ACC112 (cell line): ENCODE data around the gene SERINC5.
"Not testable (repeated sequence)": the region's sequence is repeated elsewhere in the genome, so short reads cannot be mapped to it uniquely, and the experiment has no call there.

Experiments used
- H2AFZ ChIP-seq: fragments of 200-600 bp; sonication (generic); one replicate; pipeline ENCODE4 v1.6.0; 2017; ENCODE audit warnings: antibody characterized with exemption, low read length; ENCODE audit not compliant: unreplicated experiment
- H3K27ac ChIP-seq: fragments of 200-600 bp; sonication (generic); 2 replicates; pipeline ENCODE4 v1.5.1; 2014; ENCODE audit warnings: low read depth, mild to moderate bottlenecking, antibody characterized with exemption, low read length, moderate library complexity
- H3K27me3 ChIP-seq: fragments of 200-600 bp; sonication (generic); 2 replicates; pipeline ENCODE4 v1.6.1; 2014; ENCODE audit warnings: mild to moderate bottlenecking, antibody characterized with exemption, low read length, moderate library complexity, mixed read lengths; ENCODE audit not compliant: insufficient read depth
- H3K36me3 ChIP-seq: fragments of 200-600 bp; sonication (generic); 2 replicates; pipeline ENCODE4 v1.6.1; 2016; ENCODE audit warnings: mild to moderate bottlenecking, antibody characterized with exemption, low read length, moderate library complexity, mixed read lengths; ENCODE audit not compliant: insufficient read depth
- H3K4me1 ChIP-seq: fragments of 200-600 bp; sonication (generic); one replicate; pipeline ENCODE4 v1.6.1; 2016; ENCODE audit warnings: low read length, mixed read lengths; ENCODE audit not compliant: insufficient read depth, unreplicated experiment, control insufficient read depth
- H3K4me3 ChIP-seq: fragments of 200-600 bp; sonication (generic); 2 replicates; pipeline ENCODE4 v1.5.1; 2014; ENCODE audit warnings: mild to moderate bottlenecking, low read depth, low read length
- H3K79me2 ChIP-seq: fragments of 200-600 bp; sonication (generic); one replicate; pipeline ENCODE4 v1.6.0; 2016; ENCODE audit warnings: low read length; ENCODE audit not compliant: control insufficient read depth, unreplicated experiment, insufficient read depth

SERINC5 gene

DNA sequence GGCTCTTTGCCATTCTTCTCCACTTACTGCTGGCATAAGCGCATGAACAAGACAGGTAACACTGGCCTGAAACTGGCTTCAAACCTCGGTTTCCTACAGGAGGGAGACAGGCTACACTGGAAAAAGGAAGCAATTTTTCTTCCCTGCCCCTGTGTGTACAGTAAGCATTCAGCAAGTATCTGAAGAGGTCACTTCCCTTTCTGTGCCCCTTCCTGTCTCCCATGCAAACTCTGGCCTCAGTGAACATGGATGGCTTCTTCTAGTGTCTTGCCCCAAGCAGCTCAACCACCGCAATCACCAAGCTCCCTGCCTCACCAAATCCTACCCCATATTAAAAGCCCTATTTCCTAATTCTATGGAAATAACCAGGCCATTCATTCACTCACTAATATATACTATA, 42.4 kb downstream of the SERINC5 start:
- Histone ChIP-seq H3K4me3 (no peak overlapping the region), H2AFZ (no peak overlapping the region), H3K27me3 (no peaks in the 10 kb centered on the region), H3K4me1 (peaks cover 4% of the 10 kb centered on the region), H3K79me2 (no peaks in the 10 kb centered on the region), H3K27ac (no peak overlapping the region), H3K36me3 (no peaks in the 10 kb centered on the region)

DNA sequence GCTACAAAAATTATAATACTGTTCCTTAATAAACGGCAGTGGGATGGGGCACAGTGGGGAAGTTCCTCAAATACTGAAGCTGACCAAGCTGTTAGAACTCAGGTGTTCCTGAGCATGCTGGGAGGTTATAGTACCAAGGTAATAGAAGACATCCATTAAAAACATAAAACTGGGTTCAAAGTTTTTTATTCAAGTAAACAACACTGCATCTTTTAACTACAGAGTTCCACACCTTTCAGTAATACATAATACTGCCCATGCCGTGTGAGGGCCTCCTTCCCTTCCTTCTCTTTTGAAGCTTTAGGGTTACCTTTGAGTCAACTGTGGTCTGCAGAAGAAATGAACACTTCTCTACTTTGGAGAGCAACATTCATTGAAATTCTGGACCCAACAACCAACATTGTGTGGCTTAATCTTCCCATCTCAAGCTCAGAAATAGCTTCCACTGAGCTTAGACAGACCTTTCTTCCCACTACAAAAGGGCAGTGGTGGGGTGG, 43.6 kb downstream of the SERINC5 start:
- H2AFZ ChIP-seq = no peak overlapping the region
- no peak overlapping the region for H3K4me3 ChIP-seq
- no peaks in the 10 kb centered on the region for H3K79me2 ChIP-seq
- no peaks in the 10 kb centered on the region for H3K27me3 ChIP-seq
- H3K27ac ChIP-seq = no peak overlapping the region
- H3K4me1 ChIP-seq = peaks cover 4% of the 10 kb centered on the region
- H3K36me3 ChIP-seq = no peaks in the 10 kb centered on the region

DNA sequence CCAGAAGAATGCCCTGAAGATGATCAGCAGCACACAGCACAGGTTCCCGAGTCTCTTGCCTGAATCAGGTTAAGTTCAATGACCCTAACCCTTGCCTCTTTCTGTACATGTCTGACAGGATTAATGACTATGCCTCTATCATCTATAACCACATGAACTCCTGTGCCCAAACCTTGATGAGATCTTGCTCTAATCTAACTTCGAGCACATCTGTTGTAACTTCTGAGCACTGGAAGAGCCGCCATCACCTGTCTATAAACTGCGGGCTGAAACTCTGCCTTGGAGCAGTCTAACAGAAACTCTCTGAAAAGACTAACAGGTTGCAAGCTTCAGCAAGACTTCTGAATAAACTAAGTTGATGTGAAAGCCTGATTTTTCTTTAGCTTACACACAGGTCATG, 44.5 kb downstream of the SERINC5 start:
- Histone ChIP-seq H2AFZ (no peak overlapping the region), H3K4me3 (no peak overlapping the region), H3K4me1 (peaks cover 4% of the 10 kb centered on the region), H3K36me3 (no peaks in the 10 kb centered on the region), H3K27me3 (no peaks in the 10 kb centered on the region), H3K79me2 (no peaks in the 10 kb centered on the region), H3K27ac (no peak overlapping the region)

DNA sequence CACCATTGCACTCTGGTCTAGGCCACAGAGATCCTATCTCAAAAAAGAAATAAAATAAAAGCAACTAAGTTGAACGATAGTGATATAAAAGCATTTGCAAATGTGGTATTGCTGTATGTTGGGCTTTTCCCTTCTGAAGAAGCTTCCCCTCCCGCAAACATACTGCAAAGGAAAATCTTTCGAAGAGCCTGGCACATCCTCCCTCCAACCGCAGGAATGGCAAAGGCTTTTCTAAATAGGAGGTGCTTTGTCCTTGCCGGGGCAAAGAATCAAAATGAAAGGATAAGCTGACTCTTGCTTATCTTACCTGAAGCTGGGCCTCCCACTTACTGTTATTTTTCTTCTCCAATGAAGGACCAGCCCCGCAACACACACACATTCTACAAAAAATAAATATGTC, 45.8 kb downstream of the SERINC5 start:
- no peak overlapping the region for H3K27ac ChIP-seq
- H2AFZ ChIP-seq = no peak overlapping the region
- H3K36me3 ChIP-seq = no peaks in the 10 kb centered on the region
- peaks cover 4% of the 10 kb centered on the region for H3K4me1 ChIP-seq
- H3K4me3 ChIP-seq = no peak overlapping the region
- H3K27me3 ChIP-seq = no peaks in the 10 kb centered on the region
- no peaks in the 10 kb centered on the region for H3K79me2 ChIP-seq

DNA sequence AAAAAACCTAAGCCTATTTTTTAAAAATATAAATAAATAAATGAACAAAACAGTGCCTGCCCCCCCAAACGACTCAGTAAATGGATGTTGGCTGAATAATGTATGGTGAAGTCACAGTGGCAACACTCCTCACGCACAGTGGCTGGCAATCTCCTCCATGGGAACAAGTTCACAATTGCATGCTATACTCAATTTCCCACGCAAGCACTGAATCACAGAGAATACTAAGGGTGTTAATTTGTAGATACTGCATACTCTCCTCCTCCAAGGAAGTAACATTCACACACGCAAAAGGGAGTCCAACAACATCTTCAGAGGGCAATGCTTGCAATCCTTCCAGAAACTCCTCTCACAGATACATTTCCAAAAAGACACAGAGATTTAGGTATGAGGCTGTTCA, 47.5 kb downstream of the SERINC5 start:
- H2AFZ ChIP-seq = no peak overlapping the region
- no peaks in the 10 kb centered on the region for H3K4me1 ChIP-seq
- H3K27me3 ChIP-seq = no peaks in the 10 kb centered on the region
- H3K27ac ChIP-seq = no peak overlapping the region
- H3K36me3 ChIP-seq = no peaks in the 10 kb centered on the region
- no peaks in the 10 kb centered on the region for H3K79me2 ChIP-seq
- no peak overlapping the region for H3K4me3 ChIP-seq

DNA sequence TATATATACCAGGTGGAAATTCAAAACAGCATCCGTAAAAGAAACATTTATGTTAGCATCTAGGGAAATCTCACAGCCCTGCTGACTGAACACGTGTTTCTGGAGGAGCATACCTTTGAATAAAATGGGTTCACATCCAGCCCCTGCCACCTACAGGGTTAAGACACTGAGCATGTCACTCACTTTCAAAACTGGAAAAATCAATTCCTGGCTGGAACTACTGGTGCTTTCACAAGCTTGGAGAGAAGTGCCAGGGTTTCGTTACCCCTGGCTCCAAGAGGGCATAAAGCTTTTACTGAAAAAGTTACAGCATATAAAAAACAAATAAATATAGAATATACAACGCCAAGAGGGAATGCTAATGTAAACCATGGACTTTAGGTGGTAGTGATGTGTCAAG, 48.0 kb downstream of the SERINC5 start:
- H3K27me3 ChIP-seq = no peaks in the 10 kb centered on the region
- no peaks in the 10 kb centered on the region for H3K36me3 ChIP-seq
- H3K27ac ChIP-seq = no peak overlapping the region
- no peak overlapping the region for H2AFZ ChIP-seq
- H3K4me1 ChIP-seq = no peaks in the 10 kb centered on the region
- H3K79me2 ChIP-seq = no peaks in the 10 kb centered on the region
- no peak overlapping the region for H3K4me3 ChIP-seq

DNA sequence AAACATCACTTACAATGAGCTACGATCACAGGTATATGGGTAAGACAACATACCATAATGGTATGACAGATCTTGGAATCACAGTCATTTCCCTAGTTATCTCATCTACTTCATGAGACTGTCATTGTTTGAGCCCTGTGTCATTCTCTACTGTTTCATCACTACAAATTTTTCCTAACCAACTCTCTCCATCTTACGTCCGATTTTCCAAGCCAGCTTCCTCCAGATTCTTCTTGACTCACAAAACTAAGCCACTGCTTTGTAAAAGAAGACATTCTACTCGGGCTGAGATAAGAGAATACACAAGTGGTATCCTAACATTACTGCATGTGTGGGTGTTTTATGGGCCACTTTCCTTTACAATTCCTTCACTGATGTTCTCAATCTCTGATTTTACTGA, 49.6 kb downstream of the SERINC5 start:
- H3K27ac ChIP-seq = no peak overlapping the region
- H3K27me3 ChIP-seq = no peaks in the 10 kb centered on the region
- no peaks in the 10 kb centered on the region for H3K79me2 ChIP-seq
- no peak overlapping the region for H3K4me3 ChIP-seq
- H3K4me1 ChIP-seq = no peaks in the 10 kb centered on the region
- H3K36me3 ChIP-seq = no peaks in the 10 kb centered on the region
- H2AFZ ChIP-seq = no peak overlapping the region

DNA sequence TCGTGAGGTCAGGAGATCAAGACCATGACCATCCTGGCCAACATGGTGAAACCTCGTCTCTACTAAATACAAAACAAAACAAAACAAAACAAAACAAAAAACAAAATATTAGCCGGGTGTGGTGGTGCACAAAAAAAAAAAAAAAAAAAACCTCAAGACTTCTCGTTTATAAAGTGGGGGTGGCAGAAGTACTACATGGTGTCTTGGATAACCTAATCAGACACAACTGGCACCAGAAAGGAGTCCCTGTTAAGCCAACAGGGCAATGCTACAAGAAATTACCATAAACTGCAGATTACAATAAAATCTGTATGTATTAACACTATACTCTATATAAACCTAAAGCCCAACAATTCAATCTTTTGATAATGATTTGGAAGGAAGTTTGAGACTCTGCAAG, 50.0 kb downstream of the SERINC5 start:
- no peak overlapping the region for H3K27ac ChIP-seq
- H3K79me2 ChIP-seq = no peaks in the 10 kb centered on the region
- H3K4me1 ChIP-seq = no peaks in the 10 kb centered on the region
- no peaks in the 10 kb centered on the region for H3K36me3 ChIP-seq
- no peak overlapping the region for H3K4me3 ChIP-seq
- H2AFZ ChIP-seq = no peak overlapping the region
- H3K27me3 ChIP-seq = no peaks in the 10 kb centered on the region

DNA sequence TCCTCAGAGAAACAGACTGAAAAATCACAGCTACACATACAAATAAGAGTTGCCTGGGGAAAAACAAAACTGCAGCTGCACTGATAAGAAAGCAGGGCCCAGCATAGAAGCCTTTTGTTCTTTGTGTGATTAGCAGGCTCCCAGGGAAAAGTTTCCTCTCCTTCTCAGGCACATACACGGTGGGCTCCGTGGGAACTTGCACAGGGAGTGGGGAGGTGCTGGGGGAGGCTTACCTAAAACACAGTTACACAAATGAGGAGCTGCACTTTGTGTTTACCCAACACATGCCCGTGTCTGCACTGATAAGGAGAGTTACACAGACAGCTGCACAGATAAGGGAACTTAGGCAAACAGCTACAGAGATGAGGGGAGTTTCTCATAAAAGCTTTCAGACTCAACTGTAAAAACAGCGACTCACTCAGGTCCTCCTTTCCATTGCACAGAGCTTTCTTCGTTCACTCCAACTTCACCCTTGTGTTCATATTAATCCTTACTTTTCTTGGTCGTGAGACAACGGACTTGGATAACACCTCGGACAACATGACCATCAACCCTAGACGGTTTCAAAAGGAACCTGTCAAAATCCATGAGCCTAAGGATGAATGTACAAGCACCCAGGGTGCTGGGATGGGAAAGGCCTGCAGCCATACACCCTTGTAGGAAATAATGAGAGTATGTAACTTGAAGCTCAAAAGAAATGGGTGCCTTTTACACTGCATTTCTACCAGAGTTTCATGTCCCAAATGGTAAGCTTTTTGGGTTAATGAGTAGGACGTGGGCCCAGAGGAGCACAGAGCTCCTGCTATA, 50.8 kb downstream of the SERINC5 start:
- Histone ChIP-seq H3K79me2 (no peaks in the 10 kb centered on the region), H3K36me3 (no peaks in the 10 kb centered on the region), H3K4me3 (no peak overlapping the region), H2AFZ (no peak overlapping the region), H3K4me1 (no peaks in the 10 kb centered on the region), H3K27me3 (no peaks in the 10 kb centered on the region), H3K27ac (no peak overlapping the region)

DNA sequence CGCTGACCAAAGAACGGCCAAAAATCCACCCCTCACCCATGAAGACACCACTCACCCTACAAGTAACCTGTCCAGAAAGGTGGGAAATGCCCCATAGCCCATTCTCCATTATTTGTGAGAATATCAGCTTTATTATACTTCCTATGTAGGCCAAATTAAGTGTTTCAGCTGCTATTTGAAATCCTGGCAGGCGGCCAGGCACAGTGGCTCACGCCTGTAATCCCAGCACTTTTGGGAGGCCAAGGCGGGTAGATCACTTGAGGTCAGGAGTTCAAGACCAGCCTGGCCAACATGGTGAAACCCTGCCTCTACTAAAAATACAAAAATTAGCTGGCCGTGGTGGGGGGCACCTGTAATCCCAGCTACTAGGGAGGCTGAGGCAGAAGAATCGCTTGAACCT, 54.1 kb downstream of the SERINC5 start:
- not testable (repeated sequence) for H3K27me3 ChIP-seq, H3K36me3 ChIP-seq, H3K27ac ChIP-seq, H2AFZ ChIP-seq, H3K4me1 ChIP-seq, H3K79me2 ChIP-seq, H3K4me3 ChIP-seq

DNA sequence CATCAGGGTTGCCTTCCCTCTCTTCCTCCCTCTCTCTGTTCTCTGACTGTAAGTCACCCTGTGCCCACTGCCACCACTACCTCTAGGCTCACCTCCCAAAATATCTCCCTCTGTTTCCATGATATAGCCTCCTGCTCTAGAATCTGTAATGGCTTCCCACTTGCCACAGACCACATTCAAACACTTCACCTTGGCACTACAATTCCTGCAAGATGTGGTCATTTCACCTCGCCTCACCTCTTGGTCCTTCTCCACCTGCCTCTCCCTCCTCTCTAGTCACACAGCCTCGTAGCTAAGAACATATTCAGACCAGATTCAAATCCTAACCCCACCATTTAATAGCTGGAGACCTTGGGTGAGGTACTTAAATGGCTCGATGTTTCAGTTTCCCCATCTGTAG, 56.9 kb downstream of the SERINC5 start:
- no peaks in the 10 kb centered on the region for H3K36me3 ChIP-seq
- no peak overlapping the region for H3K27ac ChIP-seq
- no peaks in the 10 kb centered on the region for H3K79me2 ChIP-seq
- H3K4me3 ChIP-seq = no peak overlapping the region
- no peak overlapping the region for H2AFZ ChIP-seq
- no peaks in the 10 kb centered on the region for H3K4me1 ChIP-seq
- H3K27me3 ChIP-seq = no peaks in the 10 kb centered on the region
